ENCODE measurements around the gene NGEF.
"Not testable (repeated sequence)": the region's sequence is repeated elsewhere in the genome, so short reads cannot be mapped to it uniquely, and the experiment has no call there.

NGEF gene, protein sequence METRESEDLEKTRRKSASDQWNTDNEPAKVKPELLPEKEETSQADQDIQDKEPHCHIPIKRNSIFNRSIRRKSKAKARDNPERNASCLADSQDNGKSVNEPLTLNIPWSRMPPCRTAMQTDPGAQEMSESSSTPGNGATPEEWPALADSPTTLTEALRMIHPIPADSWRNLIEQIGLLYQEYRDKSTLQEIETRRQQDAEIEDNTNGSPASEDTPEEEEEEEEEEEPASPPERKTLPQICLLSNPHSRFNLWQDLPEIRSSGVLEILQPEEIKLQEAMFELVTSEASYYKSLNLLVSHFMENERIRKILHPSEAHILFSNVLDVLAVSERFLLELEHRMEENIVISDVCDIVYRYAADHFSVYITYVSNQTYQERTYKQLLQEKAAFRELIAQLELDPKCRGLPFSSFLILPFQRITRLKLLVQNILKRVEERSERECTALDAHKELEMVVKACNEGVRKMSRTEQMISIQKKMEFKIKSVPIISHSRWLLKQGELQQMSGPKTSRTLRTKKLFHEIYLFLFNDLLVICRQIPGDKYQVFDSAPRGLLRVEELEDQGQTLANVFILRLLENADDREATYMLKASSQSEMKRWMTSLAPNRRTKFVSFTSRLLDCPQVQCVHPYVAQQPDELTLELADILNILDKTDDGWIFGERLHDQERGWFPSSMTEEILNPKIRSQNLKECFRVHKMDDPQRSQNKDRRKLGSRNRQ

DNA sequence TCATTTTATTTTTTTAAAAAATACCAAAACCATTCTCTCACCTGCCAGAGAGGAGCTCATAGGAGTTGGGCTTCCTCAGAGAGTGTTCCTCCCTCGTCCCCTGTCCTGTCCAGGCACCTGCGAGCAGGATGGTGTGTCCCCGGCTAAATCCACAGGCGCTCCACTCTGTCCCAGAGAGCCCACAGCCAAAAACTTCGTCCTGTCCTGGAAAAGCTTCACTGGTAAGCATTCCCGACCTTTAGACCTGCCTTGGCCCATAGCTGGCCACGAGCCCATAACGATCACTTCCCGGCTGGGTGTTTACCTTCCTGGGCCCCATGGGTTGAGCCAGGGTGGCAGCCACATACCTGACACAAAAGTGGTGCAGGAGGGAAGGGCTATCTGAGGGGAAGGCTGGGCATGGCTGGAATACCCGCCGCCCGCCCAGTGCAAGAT, at the start of gene NGEF:
TSS of gene NGEF (minus strand) at position 230 of the 435 bp plus-strand sequence. CDS start 38,366 bp downstream, outside the sequence.
- no peak for DNase-seq (ENCODE audit: low spot score)

DNA sequence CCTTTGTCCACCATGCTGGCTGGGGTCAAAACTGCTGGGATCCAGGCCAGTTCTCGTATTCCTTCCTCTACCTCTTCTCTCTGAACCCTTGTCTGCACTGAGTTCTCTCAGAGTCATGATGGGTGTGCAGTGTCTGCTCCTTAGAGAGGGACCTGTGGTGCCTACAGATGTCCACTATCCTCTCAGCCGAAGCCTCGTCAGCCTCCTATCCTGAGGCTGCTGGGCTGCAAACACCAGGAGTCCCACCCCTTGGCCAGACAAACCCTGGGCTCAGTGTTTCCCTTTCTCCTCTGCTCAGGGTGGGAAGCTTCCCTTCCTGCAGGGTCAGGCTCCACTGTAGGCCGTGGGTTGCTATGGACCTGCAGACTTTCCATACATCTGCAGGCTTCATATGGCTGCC, 49.4 kb upstream of the NGEF start:
- peak; percentile 58 for DNase-seq (ENCODE audit: low spot score)

DNA sequence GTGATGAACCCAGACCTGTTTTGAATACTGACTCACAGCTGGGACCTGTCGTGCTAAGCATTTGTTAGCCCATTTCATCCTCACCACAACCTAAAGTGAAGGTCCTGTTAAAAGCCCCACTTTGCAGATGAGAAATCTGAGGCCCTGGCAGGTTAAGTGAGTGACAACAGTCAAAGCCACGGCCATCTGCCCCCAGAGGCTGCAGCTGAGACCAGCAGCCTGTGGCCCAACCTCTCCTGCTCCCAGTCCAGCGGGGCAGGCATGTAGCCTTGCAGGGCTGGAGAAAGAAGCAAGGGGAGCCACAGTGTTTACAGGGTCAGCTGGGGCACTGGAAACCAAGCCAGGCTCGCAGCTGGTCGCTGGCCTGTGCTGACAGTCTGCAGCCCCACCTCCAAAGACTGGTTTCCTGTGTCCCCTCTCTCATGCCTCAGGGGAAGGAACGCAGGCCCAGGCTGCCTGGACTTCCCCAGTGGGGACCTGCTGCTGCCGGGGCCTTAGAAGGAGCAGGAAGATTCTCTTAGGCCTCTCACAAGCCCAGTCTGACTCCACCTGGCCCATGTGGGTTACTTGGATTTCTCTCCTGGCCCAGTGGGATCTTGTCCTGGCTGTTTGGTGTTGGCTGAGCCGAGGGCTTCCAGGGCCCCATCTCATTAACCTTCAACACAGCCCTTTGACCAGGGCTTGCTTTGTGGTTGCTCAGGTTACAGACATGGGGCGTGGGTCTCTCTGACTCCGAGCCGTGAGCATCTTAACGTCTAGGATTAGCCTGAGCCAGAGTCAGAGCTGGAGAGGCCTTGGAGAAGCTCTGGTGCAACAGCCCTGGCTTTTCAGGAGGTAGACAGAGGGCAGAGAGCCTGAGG, 48.8 kb upstream of the NGEF start:
- peak; percentile 80 for DNase-seq (ENCODE audit: low spot score)

DNA sequence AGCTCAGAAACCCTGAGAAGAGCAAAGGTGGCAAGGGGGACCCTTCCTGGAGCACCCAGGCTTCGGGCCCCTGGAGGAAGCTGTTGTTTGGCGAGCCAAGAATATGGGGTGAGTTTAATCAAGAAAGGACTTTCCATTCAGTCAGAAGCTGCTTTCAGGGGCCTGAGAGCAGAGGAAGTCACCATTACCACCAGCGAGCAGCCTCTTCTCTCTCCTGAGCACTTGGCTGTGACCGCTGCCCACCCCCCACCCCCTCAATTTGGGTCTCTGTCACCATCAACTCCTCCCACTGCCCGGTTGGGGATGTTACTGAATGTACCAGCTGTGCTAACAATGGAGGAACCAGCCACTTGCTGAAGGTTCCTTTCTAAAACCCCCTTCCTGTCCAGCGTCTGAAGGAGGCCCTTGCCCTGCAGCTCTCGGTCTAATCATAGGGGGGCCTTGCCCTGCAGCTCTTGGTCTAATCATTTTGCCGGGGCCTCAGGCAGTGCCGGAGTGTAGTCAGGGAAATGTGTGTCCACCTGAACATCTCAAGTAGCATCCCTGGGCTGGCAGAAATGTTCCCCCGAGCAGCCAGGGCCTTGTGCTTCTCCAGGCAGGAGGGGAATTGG, 48.0 kb upstream of the NGEF start:
- no peak for DNase-seq (ENCODE audit: low spot score)

DNA sequence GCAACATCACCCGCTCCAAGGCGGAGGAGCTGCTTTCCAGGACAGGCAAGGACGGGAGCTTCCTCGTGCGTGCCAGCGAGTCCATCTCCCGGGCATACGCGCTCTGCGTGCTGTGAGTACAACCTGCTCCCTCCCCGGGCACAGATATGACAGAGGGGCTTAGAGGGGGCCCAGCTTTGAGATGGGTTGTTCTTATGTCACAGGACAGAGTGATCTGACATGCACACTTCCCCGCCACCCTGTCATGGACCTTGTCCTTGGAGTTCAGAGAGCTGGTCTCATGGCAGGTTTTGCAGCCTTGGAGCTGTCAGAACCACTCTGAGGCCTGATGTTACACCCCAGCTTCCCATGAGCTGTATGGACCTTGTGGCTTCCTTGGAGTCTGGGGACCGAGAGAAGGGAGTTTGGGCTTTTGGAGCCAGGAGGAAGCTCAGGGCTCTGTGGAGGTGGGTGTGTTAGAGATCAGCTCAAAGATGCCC, 47.5 kb upstream of the NGEF start:
- DNase-seq (ENCODE audit: low spot score) = peak; percentile 54

DNA sequence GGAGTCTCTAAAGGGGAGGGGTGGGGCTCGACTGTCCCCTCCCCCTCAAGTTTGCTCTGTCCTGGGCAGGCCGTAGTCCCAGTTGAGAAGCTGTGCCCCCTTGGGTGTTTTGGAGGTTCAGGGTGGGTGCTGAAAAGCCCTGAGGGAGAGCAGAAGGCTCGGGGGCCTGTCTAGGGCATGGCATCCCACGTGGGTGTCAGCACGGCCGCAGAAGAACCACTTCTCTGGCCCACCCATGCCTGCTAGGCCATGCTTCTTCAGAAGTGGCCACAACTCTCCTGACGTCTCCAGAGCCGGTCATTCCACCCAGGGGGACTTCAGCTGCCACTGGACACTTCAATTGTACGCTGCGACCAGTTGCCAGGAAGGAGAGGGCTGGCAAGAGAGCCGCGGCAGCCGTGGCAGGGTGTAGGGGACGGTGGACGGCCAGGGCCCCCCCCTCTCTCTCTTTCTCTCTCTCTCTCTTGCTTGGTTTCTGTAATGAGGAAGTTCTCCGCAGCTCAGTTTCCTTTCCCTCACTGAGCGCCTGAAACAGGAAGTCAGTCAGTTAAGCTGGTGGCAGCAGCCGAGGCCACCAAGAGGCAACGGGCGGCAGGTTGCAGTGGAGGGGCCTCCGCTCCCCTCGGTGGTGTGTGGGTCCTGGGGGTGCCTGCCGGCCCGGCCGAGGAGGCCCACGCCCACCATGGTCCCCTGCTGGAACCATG, 46.9 kb upstream of the NGEF start, which contains the start of gene INPP5D:
TSS of gene INPP5D (plus strand) at position 546 of the 704 bp plus-strand sequence. CDS start at position 683, 137 bp downstream.
- peak; percentile 65 for DNase-seq (ENCODE audit: low spot score)

DNA sequence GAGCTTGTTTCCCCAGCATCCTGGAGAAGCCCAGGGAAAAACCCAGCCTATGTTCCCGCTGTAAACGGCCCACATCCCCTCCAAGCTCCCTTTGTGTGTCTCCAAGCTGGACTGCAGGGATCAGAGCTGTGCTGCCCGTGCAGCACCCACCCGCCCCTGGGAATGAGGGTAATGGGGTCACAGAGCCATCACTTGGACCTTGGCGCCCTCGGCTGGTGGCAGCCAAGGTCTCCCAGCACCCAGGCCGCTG, 46.4 kb upstream of the NGEF start:
- DNase-seq (ENCODE audit: low spot score) = no peak

DNA sequence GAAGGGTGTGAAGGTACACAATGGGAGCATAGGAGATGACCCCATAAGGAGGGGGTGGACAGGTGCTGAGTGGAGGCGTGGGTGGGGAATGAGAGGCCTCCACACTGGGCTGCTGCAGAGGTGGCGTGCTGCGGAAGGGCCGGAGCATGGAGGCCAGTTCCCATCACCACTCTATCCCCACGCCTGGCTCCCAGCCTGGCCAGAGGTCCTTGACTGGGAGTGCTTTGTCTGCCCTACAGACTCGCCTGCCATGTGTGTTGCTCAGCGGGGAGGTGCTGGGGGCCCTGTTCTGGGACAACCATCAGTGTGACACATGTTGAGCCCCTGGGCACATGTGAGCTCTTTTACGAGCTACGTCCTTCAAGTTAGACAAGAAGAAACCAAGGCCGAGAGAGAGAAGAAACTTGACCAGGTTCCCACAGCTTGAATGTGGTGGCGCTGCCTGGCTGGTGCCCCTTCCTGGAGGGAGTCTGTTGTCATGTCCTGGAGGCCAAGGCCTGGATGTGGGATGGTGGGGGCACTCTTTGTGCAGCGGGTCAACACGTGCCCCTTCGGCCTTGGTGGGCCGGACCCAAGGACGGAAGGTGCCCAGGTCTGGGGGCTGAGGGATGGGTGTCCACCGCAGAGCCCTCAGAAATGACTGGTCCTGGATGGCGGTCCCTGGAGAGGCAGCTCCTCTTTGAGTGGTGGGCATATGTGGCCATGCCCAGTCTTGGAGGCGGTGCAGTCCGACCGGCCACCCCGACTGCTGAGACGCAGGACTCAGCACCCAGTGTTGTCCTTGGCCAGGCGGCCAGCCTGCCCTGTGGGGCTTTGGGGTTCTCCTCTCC, 45.9 kb upstream of the NGEF start:
- DNase-seq (ENCODE audit: low spot score) = no peak

DNA sequence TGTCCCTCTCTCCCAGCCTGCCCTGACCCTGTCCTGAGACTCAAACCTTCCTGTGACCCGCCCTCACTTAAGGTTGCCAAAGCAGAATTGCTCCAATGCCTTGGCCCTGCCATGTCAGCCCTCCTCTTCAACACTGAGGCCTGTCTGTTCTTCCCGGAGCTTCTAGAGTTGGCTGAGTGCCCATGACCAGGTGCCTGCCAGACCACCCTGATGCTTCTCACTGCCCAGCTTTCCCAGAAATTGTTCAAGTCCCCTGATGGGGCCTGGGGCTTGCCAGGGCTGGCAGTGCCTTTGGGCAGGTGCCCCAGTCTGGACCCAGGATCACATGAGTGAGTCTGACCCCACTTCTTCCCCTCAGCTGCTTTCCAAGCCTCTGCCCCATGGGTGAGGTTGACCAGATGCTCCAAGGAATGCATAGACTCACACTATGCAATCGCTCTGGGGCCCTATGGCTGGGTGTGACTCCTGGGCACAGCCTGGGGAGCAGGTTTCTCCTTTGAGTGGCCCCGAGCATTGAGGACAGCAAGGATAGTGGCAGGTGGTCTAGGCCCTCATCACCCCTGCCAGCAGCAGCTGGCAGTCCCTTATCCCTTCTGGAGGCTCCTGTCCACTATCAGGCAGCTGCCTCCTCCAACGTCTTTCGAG, 44.0 kb upstream of the NGEF start:
- DNase-seq (ENCODE audit: low spot score) = no peak

DNA sequence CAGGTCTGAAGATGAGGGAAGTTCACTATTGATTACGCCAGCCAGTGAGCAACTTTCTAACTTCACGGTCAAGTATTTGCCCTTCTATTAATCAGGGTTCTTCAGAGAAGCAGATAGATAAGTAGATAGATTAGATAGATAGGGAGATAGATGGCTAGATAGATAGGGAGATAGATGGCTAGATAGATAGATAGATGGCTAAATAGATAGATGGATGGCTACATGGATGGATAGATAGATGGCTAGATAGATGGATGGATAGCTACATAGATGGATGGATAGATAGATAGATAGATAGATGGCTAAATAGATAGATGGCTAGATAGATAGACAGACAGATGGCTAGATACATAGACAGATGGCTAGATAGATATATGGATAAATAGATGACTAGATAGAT, 42.3 kb upstream of the NGEF start:
- DNase-seq (ENCODE audit: low spot score) = no peak

DNA sequence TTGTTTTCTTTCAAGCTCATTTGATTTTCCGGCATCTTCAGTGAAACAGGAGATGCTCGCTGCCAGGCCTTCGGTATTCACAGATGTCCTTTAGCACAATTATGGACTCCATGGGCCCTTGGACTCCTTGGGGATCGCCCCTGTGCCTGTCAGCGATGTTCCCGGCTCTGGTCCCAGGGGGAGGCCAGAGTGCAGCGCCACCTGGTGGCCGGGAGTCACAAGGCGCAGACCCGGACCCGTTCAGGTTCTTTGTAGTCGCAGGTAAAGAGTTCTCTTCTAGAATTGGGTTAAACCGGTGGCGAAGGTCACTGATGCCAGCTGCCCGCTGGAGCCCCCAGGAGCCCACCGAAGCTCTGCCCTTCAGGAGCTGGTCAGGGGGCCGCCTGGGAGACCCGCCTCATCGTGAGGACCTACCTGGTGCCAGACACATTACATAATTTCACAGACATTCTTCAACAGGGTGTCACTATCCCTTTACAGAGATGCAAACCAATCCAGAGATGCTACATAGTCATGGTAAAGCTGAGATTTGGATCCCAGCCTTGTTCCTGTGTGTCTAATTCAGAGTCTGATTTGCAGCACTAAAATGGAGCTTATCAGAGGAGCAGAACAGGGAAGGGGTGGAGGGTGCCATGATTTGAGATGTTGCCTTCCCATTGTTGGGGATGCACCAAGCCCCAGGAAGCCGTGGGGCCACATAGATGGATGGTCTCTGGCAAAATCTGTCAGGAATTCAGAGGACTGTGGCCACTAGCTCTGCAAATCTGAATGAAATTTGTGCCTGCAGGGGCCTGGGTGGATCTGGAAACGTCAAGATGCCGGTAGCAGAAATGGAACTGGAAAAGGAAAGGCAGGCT, 41.1 kb upstream of the NGEF start:
- DNase-seq (ENCODE audit: low spot score) = peak; percentile 80

DNA sequence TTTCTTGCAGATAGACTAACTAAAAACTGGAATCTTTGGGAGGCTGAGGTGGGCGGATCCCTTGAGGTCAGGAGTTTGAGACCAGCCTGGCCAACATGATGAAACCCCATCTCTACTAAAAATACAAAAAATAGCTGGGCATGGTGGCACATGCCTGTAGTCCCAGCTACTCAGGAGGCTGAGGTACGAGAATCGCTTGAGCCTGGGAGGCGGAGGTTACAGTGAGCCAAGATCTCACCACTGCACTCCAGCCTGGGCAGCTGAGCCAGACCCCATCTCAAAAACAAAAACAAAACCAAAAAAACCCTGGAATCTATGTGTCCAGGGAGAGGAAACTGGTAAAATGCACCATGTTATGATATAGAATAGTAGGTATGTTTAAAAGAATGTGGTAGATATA, 39.5 kb upstream of the NGEF start:
- not testable (repeated sequence) for DNase-seq (ENCODE audit: low spot score)

DNA sequence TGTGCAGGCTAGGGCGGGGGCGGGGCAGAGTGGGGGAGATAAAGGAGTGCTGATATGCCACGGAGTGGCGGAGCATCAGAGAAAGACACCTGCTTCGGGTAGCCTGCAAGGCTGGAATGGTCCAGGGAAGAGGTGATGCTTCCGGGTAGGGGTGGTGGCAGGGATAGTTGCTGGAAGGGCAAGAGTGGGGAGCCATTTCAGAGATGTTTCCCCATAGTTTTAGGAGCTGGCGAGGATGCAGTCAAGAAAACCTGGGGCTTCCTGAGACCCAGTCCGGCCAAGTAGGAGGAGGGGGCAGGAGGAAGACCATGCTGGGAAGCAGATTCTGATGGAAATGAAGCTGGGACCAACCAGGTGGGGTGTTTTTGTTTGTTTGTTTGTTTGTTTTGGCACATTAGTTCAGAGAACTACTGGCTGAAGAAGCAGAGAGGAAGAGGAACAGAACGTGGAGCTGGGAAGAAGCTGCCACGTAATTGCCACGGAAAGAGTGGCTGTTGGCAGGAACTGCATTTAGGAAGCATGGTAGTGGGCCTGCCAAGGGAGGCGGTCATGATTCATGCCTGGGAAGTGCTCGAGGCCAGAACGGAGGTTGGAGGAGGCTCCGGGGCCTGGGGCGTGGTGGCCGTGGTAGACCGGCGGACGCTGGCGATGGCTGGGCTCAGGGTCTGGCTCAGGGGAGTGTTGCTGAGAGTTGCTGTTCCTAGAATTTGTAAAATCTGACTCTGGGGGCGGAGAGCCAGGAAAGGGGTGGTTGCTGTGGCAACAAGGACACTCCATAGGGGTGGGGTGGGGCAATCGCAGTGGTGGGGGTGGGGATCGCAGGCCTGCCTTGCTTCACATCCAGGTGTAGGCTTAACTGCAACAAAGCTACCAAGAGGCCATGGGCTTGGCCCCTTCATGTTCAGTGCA, 38.4 kb upstream of the NGEF start:
- DNase-seq (ENCODE audit: low spot score) = no peak

DNA sequence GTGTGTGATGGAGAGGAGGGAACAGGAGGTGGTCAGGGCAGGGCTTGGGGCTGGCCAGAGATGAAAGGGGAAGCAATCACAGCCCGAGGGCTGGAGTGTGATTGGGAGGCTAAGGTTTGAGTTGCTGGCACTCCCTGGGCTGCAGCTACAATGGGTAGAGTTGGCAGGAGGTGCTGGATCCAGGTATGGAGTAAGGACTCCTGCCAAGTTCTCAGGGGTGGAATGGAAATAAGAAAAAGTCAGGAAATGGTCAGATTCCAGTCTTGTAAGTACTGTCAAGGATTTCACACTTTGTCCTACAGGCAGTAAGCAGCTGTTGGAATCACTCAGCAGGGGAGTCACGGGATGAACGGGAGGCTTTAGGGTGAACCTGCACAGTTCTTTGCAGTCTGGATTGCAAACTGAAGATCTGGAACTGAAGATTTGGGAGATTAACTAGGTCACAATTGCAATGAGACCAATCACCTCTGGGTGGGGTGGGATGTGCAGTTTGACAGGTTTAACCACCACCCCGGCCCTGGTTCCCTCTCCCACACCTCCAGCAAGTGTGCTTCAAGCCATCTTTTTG, 36.2 kb upstream of the NGEF start:
- DNase-seq (ENCODE audit: low spot score) = no peak

DNA sequence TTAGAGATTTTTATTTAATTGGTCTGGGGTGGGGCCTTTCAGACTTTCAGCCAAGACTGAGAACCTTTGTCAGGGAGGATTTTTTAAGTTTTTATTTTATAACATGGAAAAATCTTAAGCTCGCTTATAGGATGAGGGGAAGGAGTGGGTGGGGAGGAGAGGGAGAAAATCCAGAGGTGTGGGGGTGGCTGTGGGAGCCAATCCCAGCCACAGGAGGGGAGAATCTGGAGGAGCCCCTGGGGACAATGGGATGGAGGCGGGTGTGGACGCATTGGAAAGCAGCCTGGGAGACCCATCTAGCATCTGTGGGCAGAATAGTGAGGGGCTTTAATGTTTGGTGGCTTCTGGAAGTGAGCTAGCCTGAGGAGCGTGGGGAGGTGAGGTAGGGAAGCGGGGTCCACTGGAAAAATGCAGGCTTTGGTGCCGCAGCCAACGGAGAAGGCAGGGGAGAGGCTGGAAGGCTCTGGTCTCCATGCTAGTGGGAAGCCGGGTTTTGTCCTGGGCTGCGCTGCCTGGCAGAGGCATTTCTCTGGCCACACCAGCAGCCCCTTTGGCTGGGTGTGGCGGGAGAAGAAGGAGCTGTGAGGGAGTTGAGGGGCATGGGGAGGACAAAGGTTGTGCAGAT, 35.6 kb upstream of the NGEF start:
- DNase-seq (ENCODE audit: low spot score) = no peak

DNA sequence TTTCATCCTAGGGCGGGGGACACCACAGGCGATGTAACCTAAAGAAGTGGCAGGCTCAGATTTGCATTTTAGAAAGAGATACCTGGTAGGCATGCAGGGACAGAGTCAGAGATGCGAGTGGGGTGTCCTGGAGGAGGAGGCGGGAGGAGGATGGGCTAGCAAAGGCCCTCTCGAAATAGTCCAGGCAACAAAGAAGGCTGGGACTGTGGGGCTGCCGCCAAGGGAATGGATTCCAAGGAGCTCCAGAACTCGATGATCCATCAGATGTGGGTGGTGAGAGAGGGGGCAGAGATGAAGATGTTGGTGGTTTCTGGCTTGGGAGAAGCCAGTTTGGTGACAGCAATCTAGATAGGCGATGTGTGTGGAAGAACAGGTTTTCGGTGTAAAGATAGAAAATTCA, 34.6 kb upstream of the NGEF start:
- DNase-seq (ENCODE audit: low spot score) = no peak

DNA sequence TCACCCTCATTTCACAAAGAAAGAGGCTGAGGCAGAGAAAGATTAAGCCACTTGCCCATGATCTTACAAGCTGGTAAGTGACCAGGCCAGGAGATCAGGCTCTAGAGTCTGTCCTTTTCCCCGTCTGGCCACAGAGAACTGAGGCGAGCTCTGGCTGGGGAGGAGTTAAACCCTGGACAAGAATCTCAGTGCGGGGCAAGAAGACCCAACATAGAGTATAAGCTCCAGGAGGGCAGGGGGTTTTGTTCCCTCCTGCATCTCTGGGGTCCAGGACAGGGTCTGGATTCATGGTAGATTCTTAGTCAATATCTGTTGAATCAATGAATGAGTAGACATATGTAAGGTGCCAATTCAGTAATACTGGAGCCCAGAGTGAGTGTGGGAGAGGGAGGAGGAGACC, 34.1 kb upstream of the NGEF start:
- no peak for DNase-seq (ENCODE audit: low spot score)

All from hematopoietic multipotent progenitor cell treated with erythropoietin and hydrocortisone succinate and interleukin-3 and kit ligand, for 17 days (in vitro differentiated cells).